Neural progenitor cell (in vitro differentiated cells): ENCODE data around the gene F8A3.
"Not testable (repeated sequence)": the region's sequence is repeated elsewhere in the genome, so short reads cannot be mapped to it uniquely, and the experiment has no call there.

ENCODE experiments used
- CTCF ChIP-seq: fragments of 200-600 bp; sonication (generic); IDR thresholded peaks from 2 replicates; pipeline ENCODE4 v1.5.1; 2017; ENCODE audit warnings: antibody characterized with exemption, mild to moderate bottlenecking
- EZH2 ChIP-seq: fragments of 200-600 bp; sonication (generic); IDR thresholded peaks from 2 replicates; pipeline ENCODE4 v1.6.1; 2017; ENCODE audit warnings: antibody characterized with exemption, mild to moderate bottlenecking, moderate library complexity

GRCh38 chrX:155457761-155458447, 516 bp downstream of the F8A3 start:
- not testable (repeated sequence) for TF ChIP-seq CTCF, EZH2
